Gastrocnemius medialis (tissue), 4 donors: ENCODE measurements around the gene RBM38. TPM values are rescaled to one million over a fixed set of nuclear protein-coding genes. Genes with fewer than 3 reads are reported as not detected.

ENCODE experiments used
- ATAC-seq, 2 donors: fragments of 150-250 bp; one replicate each; pipeline ENCODE4 v1.9.1; 2016
- DNase-seq, 2 donors: peaks; one replicate each; pipeline ENCODE4 v3.0.0-alpha.2; 2019
- H3K27ac ChIP-seq, 4 donors: fragments of 200-600 bp; sonication (generic); 1 replicate in 1 of 4; 2 replicates in 3 of 4; pipeline ENCODE4 v1.5.1; 2016 to 2018; ENCODE audit warnings: mild to moderate bottlenecking in 2 of 4, moderate library complexity in 1 of 4
- H3K27me3 ChIP-seq, 3 donors: fragments of 200-600 bp; sonication (generic) in 2 of 3; 1 replicate in 1 of 3; 2 replicates in 2 of 3; pipeline versions ENCODE4 v1.5.1 to v1.6.0; 2016 to 2019; ENCODE audit warnings: mild to moderate bottlenecking in 1 of 3, moderate library complexity in 1 of 3
- H3K36me3 ChIP-seq, 2 donors: fragments of 200-600 bp; sonication (generic) in 1 of 2; one replicate each; pipeline ENCODE4 v1.5.1; 2017 to 2018
- H3K4me1 ChIP-seq, 2 donors: fragments of 200-600 bp; sonication (generic) in 1 of 2; one replicate each; pipeline ENCODE4 v1.5.1; 2016 to 2017; ENCODE audit warnings: mild to moderate bottlenecking in 2 of 2
- H3K4me3 ChIP-seq, 4 donors: fragments of 200-600 bp; sonication (generic) in 3 of 4; 1 replicate in 1 of 4; 2 replicates in 3 of 4; pipeline ENCODE4 v1.5.1; 2016 to 2019; ENCODE audit warnings: mild to moderate bottlenecking in 2 of 4
- H3K9me3 ChIP-seq, 3 donors: fragments of 200-600 bp; sonication (generic) in 2 of 3; 1 replicate in 1 of 3; 2 replicates in 2 of 3; pipeline ENCODE4 v1.5.1; 2016 to 2019
- CTCF ChIP-seq, 5 experiments: fragments of 450-650 bp in 3 of 5; fragments of 200-600 bp in 2 of 5; sonication (generic) in 2 of 5; IDR thresholded peaks in 4 of 5; conservative IDR thresholded peaks in 1 of 5; 1 replicate in 4 of 5; 2 replicates in 1 of 5; pipeline ENCODE4 v1.5.1; 2016 to 2019; ENCODE audit warnings: antibody characterized with exemption in 5 of 5, mild to moderate bottlenecking in 3 of 5, moderate library complexity in 3 of 5
- POLR2A ChIP-seq, 2 donors: fragments of 450-650 bp; IDR thresholded peaks; one replicate each; pipeline ENCODE4 v1.6.1; 2017; ENCODE audit warnings: antibody characterized with exemption in 2 of 2, mild to moderate bottlenecking in 2 of 2, moderate library complexity in 2 of 2
- in situ Hi-C, 4 donors: fragments of 200-750 bp; cut with MboI; loops; one replicate each; pipeline versions ENCODE4 v1.15.0 to v1.8.0; 2017; ENCODE audit warnings: low sequenced_read_pairs in 4 of 4
- intact Hi-C: fragments of 100-400 bp; cut with DNase I; formaldehyde crosslinking; loops from one replicate; pipeline ENCODE4 v1.15.1; 2023; ENCODE audit warnings: low total_unique reads
- total RNA-seq, 4 donors: library from RNA; depleted of rRNA; stranded (reverse); fragments of >200 nt; gene quantifications; one replicate each; pipeline versions ENCODE4 v1.1.0 to v1.2.3, GENCODE V29; 2016

RBM38 gene
- total RNA-seq, 4 donors from 2014 or later, result 56.7 to 229 (median 177) TPM

GRCh38 chr20:57422254-57422653, 31.1 kb downstream of the RBM38 start:
- Histone ChIP-seq H3K4me1 (no peaks in the 10 kb centered on the region), H3K27ac (no peak overlapping the region), H3K4me3 (no peak overlapping the region), H3K27me3 (no peaks in the 10 kb centered on the region), H3K9me3 (no peaks in the 10 kb centered on the region), H3K36me3 (no peaks in the 10 kb centered on the region)
- ATAC-seq (no peak), DNase-seq (no peak)
- intact Hi-C loops (no loop called here), in situ Hi-C loops (no loop called here)
- TF ChIP-seq CTCF (IDR thresholded peaks at IDR 0.05 in 4 of 5, conservative IDR thresholded peaks at IDR 0.05 in 1 of 5) (no peak), POLR2A (IDR thresholded peaks at IDR 0.05) (no peak)

GRCh38 chr20:57425150-57426013, 34.2 kb downstream of the RBM38 start:
- in situ Hi-C loops (no loop called here), intact Hi-C loops (no loop called here)
- Histone ChIP-seq H3K4me1 (peaks cover 0 to 6% of the 10 kb centered on the region in 2 donors), H3K4me3 (no peak overlapping the region), H3K27ac (no peak overlapping the region), H3K9me3 (no peaks in the 10 kb centered on the region), H3K36me3 (no peaks in the 10 kb centered on the region), H3K27me3 (no peaks in the 10 kb centered on the region)
- DNase-seq (no peak), ATAC-seq (no peak)
- TF ChIP-seq POLR2A (IDR thresholded peaks at IDR 0.05) (no peak), CTCF (IDR thresholded peaks at IDR 0.05 in 4 of 5, conservative IDR thresholded peaks at IDR 0.05 in 1 of 5) (no peak)

- in situ Hi-C loops (no loop called here), intact Hi-C loops (no loop called here)
- no peak overlapping the region for H3K27ac ChIP-seq
- DNase-seq (no peak), ATAC-seq (no peak)
- TF ChIP-seq POLR2A (IDR thresholded peaks at IDR 0.05) (no peak), CTCF (IDR thresholded peaks at IDR 0.05 in 4 of 5, conservative IDR thresholded peaks at IDR 0.05 in 1 of 5) (no peak)
- H3K9me3 ChIP-seq, result no peaks in the 10 kb centered on the region
- H3K27me3 ChIP-seq, result no peaks in the 10 kb centered on the region
- peaks cover 0 to 6% of the 10 kb centered on the region in 2 donors for H3K4me1 ChIP-seq
- no peaks in the 10 kb centered on the region for H3K36me3 ChIP-seq
- no peak overlapping the region for H3K4me3 ChIP-seq
Observed at GRCh38 chr20:57426271-57426689, 35.1 kb downstream of the RBM38 start.

- TF ChIP-seq POLR2A (IDR thresholded peaks at IDR 0.05), result no peak
- no peak for TF ChIP-seq CTCF (IDR thresholded peaks at IDR 0.05 in 4 of 5, conservative IDR thresholded peaks at IDR 0.05 in 1 of 5)
- no peaks in the 10 kb centered on the region for H3K9me3 ChIP-seq
- H3K27me3 ChIP-seq, result no peaks in the 10 kb centered on the region
- ATAC-seq (no peak), DNase-seq (no peak)
- in situ Hi-C loops, result no loop called here
- H3K4me1 ChIP-seq, result peaks cover 0 to 6% of the 10 kb centered on the region in 2 donors
- H3K27ac ChIP-seq, result no peak overlapping the region
- intact Hi-C loops, result no loop called here
- no peaks in the 10 kb centered on the region for H3K36me3 ChIP-seq
- no peak overlapping the region for H3K4me3 ChIP-seq
Observed at GRCh38 chr20:57426831-57427230, 35.6 kb downstream of the RBM38 start.
